ENCODE data around the gene G3BP2.
"Not testable (repeated sequence)": the region's sequence is repeated elsewhere in the genome, so short reads cannot be mapped to it uniquely, and the experiment has no call there.

DNA sequence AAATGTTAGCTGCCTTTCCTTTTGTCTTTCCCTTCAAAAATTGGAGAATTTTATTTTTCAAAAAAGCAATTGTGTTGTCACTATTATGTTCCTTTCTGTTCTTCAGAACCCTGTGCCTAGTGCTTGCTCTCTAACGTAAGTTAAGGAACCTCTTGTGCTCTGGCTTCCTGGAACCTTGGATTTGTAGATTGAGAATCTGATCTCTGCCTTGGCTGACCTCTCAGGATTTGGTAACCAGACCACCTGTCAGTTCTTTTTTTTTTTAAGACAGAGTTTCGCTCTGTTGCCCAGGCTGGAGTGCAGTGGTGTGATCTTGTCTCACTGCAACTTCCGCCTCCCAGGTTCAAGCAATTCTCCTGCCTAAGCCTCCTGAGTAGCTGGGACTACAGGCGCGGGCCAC lies 18.9 kb upstream of the G3BP2 start:
- TF ChIP-seq, protein P1, sequence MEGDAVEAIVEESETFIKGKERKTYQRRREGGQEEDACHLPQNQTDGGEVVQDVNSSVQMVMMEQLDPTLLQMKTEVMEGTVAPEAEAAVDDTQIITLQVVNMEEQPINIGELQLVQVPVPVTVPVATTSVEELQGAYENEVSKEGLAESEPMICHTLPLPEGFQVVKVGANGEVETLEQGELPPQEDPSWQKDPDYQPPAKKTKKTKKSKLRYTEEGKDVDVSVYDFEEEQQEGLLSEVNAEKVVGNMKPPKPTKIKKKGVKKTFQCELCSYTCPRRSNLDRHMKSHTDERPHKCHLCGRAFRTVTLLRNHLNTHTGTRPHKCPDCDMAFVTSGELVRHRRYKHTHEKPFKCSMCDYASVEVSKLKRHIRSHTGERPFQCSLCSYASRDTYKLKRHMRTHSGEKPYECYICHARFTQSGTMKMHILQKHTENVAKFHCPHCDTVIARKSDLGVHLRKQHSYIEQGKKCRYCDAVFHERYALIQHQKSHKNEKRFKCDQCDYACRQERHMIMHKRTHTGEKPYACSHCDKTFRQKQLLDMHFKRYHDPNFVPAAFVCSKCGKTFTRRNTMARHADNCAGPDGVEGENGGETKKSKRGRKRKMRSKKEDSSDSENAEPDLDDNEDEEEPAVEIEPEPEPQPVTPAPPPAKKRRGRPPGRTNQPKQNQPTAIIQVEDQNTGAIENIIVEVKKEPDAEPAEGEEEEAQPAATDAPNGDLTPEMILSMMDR (IDR thresholded peaks at IDR 0.05), result not testable (repeated sequence)
- TF ChIP-seq POLR2A, POLR2AphosphoS5 (IDR thresholded peaks at IDR 0.05): not testable (repeated sequence)
